ENCODE measurements around the gene LGALS3. TPM values are rescaled to one million over a fixed set of nuclear protein-coding genes. Genes with fewer than 3 reads are reported as not detected.

LGALS3 gene
- total and polyA plus RNA-seq, 4 donors = 6.9 to 20.8 (median 10.7) TPM

DNA sequence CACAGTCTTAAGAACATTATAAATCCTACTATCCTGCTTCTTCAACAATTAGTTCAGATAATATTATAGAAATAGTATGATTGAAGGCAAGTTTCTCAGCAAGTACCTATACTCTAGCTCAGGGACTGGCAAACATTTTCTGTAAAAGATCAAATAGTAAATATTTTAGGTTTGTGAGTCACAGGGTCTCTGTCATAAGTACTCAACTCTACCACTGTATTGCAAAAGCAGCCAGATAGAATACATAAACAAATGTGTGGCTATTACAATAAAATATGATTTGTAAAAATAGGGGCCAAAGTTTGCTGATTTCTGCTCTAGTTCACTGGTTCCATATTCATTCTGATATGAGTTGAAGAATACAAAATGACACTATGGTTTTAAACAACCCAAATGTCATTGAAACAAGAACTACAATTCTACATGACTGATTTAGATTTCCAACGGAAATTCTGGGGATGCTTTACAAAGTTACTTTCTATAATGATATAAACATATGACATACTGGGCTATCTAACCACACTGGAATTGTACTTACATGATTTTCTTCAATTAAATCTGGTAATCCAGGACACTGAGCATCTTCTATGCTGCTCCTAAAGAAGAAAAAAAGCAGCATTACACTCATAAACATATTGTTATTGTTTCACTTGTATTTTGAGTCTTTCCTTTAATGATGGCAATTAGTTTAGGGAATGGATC lies 23.2 kb downstream of the LGALS3 start:
- WGBS = 84% methylated on average over 1 of the region's 1 CpG
- no peaks in the 10 kb centered on the region for H3K36me3 ChIP-seq (ENCODE audit: control insufficient read depth in 4 of 4, insufficient read depth in 3 of 4, low read depth in 1 of 4, low read length in 3 of 4)
- H3K9ac ChIP-seq (ENCODE audit: low read depth in 1 of 2, low read length in 2 of 2) = no peak overlapping the region
- H3K27me3 ChIP-seq (ENCODE audit: control insufficient read depth in 4 of 4, insufficient read depth in 4 of 4, low read length in 3 of 4) = no peaks in the 10 kb centered on the region
- H3K27ac ChIP-seq (ENCODE audit: low read depth in 1 of 2, low read length in 2 of 2) = no peak overlapping the region
- no peaks in the 10 kb centered on the region for H3K9me3 ChIP-seq (ENCODE audit: control insufficient read depth in 4 of 4, low read length in 3 of 4)
- DNase-seq (ENCODE audit: low spot score) = no peak
- TF ChIP-seq HNF4G (IDR thresholded peaks at IDR 0.05) = no peak
- TF ChIP-seq SP1 (IDR thresholded peaks at IDR 0.05) = no peak
- TF ChIP-seq ZBTB33 (IDR thresholded peaks at IDR 0.05) = no peak
- no peak for TF ChIP-seq RXRA (IDR thresholded peaks at IDR 0.05)
- no peak for TF ChIP-seq GABPA (IDR thresholded peaks at IDR 0.05 in 1 of 2, conservative IDR thresholded peaks at IDR 0.05 in 1 of 2)
- no peaks in the 10 kb centered on the region for H3K4me1 ChIP-seq (ENCODE audit: control insufficient read depth in 4 of 4, insufficient read depth in 4 of 4, low read length in 3 of 4)
- no peak overlapping the region for H3K4me3 ChIP-seq (ENCODE audit: low read depth in 1 of 3, low read length in 3 of 3)

GRCh38 chr14:55153951-55154350 lies 24.9 kb downstream of the LGALS3 start:
- Histone ChIP-seq H3K27me3 (ENCODE audit: control insufficient read depth in 4 of 4, insufficient read depth in 4 of 4, low read length in 3 of 4) (no peaks in the 10 kb centered on the region), H3K9ac (ENCODE audit: low read depth in 1 of 2, low read length in 2 of 2) (no peak overlapping the region), H3K36me3 (ENCODE audit: control insufficient read depth in 4 of 4, insufficient read depth in 3 of 4, low read depth in 1 of 4, low read length in 3 of 4) (no peaks in the 10 kb centered on the region), H3K4me3 (ENCODE audit: low read depth in 1 of 3, low read length in 3 of 3) (no peak overlapping the region), H3K9me3 (ENCODE audit: control insufficient read depth in 4 of 4, low read length in 3 of 4) (no peaks in the 10 kb centered on the region), H3K27ac (ENCODE audit: low read depth in 1 of 2, low read length in 2 of 2) (no peak overlapping the region), H3K4me1 (ENCODE audit: control insufficient read depth in 4 of 4, insufficient read depth in 4 of 4, low read length in 3 of 4) (no peaks in the 10 kb centered on the region)
- no peak for DNase-seq (ENCODE audit: low spot score)
- 95% methylated on average over 3 of the region's 3 CpGs for WGBS
- no peak for TF ChIP-seq NR2F2 (IDR thresholded peaks at IDR 0.05)
- no peak for TF ChIP-seq CTCF (IDR thresholded peaks at IDR 0.05; ENCODE audit: low read depth, low read length, missing input control)
- TF ChIP-seq, protein P1, sequence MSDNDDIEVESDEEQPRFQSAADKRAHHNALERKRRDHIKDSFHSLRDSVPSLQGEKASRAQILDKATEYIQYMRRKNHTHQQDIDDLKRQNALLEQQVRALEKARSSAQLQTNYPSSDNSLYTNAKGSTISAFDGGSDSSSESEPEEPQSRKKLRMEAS (IDR thresholded peaks at IDR 0.05) = no peak
- no peak for TF ChIP-seq FOXA1 (IDR thresholded peaks at IDR 0.05)
- TF ChIP-seq, protein P2, sequence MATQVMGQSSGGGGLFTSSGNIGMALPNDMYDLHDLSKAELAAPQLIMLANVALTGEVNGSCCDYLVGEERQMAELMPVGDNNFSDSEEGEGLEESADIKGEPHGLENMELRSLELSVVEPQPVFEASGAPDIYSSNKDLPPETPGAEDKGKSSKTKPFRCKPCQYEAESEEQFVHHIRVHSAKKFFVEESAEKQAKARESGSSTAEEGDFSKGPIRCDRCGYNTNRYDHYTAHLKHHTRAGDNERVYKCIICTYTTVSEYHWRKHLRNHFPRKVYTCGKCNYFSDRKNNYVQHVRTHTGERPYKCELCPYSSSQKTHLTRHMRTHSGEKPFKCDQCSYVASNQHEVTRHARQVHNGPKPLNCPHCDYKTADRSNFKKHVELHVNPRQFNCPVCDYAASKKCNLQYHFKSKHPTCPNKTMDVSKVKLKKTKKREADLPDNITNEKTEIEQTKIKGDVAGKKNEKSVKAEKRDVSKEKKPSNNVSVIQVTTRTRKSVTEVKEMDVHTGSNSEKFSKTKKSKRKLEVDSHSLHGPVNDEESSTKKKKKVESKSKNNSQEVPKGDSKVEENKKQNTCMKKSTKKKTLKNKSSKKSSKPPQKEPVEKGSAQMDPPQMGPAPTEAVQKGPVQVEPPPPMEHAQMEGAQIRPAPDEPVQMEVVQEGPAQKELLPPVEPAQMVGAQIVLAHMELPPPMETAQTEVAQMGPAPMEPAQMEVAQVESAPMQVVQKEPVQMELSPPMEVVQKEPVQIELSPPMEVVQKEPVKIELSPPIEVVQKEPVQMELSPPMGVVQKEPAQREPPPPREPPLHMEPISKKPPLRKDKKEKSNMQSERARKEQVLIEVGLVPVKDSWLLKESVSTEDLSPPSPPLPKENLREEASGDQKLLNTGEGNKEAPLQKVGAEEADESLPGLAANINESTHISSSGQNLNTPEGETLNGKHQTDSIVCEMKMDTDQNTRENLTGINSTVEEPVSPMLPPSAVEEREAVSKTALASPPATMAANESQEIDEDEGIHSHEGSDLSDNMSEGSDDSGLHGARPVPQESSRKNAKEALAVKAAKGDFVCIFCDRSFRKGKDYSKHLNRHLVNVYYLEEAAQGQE (IDR thresholded peaks at IDR 0.05) = no peak
- TF ChIP-seq JUND (IDR thresholded peaks at IDR 0.05) = no peak
- no peak for TF ChIP-seq ZBTB33 (IDR thresholded peaks at IDR 0.05)
